Peyer's patch (tissue), 4 donors: ENCODE data around the gene IGFLR1. TPM values are rescaled to one million over a fixed set of nuclear protein-coding genes. Genes with fewer than 3 reads are reported as not detected.

ENCODE experiments used
- DNase-seq, 3 donors: peaks; one replicate each; pipeline ENCODE4 v3.0.0-alpha.2; 2017 to 2019
- H3K27ac ChIP-seq, 4 donors: fragments of 200-600 bp; sonication (generic); one replicate each; pipeline ENCODE4 v1.5.1; 2016 to 2019
- H3K27me3 ChIP-seq, 2 donors: fragments of 200-600 bp; sonication (generic); one replicate each; pipeline ENCODE4 v1.5.1; 2019
- H3K36me3 ChIP-seq, 3 donors: fragments of 200-600 bp; sonication (generic); one replicate each; pipeline ENCODE4 v1.5.1; 2016 to 2019
- H3K4me1 ChIP-seq, 4 donors: fragments of 200-600 bp; sonication (generic); one replicate each; pipeline ENCODE4 v1.5.1; 2016 to 2019
- H3K4me3 ChIP-seq, 4 donors: fragments of 200-600 bp; sonication (generic); 1 replicate in 3 of 4; 2 replicates in 1 of 4; pipeline ENCODE4 v1.5.1; 2016 to 2019; ENCODE audit warnings: mild to moderate bottlenecking in 1 of 4
- H3K9me3 ChIP-seq, 4 donors: fragments of 200-600 bp; sonication (generic); one replicate each; pipeline ENCODE4 v1.5.1; 2016 to 2019; ENCODE audit warnings: mild to moderate bottlenecking in 1 of 4
- POLR2A ChIP-seq, 2 donors: fragments of 450-650 bp; IDR thresholded peaks; one replicate each; pipeline ENCODE4 v1.5.1; 2017; ENCODE audit warnings: antibody characterized with exemption in 2 of 2, mild to moderate bottlenecking in 2 of 2, moderate library complexity in 2 of 2
- total RNA-seq, 4 donors: library from RNA; depleted of rRNA; stranded (reverse); fragments of >200 nt; gene quantifications; one replicate each; pipeline ENCODE4 v1.1.0, GENCODE V29; 2016
- TF ChIP-seq, protein P1 (sequence below), 6 experiments: fragments of 450-650 bp in 4 of 6; fragments of 200-600 bp in 2 of 6; sonication (generic) in 1 of 6; IDR thresholded peaks; one replicate each; pipeline ENCODE4 v1.5.1; 2017 to 2019; ENCODE audit warnings: antibody characterized with exemption in 6 of 6, mild to moderate bottlenecking in 3 of 6, moderate library complexity in 1 of 6

Gene IGFLR1
- total RNA-seq, 4 donors from 2014 or later: 8.3 to 14.2 (median 12.3) TPM

DNA sequence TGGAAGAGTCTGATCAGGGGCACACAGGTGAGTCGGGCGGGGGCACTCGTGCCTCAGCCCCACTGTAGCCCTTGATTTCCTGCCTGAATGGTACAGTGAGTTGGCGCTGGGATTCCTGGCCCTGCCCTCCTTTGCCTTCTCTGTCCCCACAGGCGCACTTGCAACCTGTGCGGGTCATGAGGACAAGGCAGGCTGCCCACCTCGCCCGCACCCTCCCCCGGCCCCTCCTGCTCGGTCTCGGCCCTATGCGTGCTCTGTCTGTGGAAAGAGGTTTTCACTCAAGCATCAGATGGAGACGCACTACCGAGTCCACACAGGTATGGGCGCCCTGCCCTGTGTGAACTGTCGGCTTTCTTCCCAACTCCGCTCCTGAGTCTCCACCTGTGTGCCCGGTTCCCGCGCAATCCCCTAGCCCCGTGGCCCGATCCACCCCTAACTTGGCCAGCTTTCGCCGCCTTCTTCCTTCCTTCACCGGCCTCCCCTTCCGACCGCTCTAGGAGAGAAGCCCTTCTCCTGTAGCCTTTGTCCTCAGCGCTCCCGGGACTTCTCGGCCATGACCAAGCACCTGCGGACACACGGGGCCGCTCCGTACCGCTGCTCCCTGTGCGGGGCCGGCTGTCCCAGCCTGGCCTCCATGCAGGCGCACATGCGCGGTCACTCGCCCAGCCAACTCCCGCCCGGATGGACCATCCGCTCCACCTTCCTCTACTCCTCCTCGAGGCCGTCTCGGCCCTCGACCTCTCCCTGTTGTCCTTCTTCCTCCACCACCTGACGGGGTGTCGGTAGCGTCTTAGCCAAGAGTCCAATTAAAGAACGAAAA is 26.1 kb downstream of the IGFLR1 start:
- no peaks in the 10 kb centered on the region for H3K27me3 ChIP-seq
- DNase-seq: peak in 1 of 3 donors; percentile 43
- no peaks in the 10 kb centered on the region for H3K9me3 ChIP-seq
- H3K4me1 ChIP-seq: peaks cover 0 to 31% (median 13%) of the 10 kb centered on the region in 4 donors
- peak overlapping the region; percentile 76 to 98 (median 90) for H3K4me3 ChIP-seq
- peak overlapping the region; percentile 90 to 96 (median 93) for H3K27ac ChIP-seq
- peaks cover 0 to 16% (median 0%) of the 10 kb centered on the region in 3 donors for H3K36me3 ChIP-seq
- TF ChIP-seq, protein P1, sequence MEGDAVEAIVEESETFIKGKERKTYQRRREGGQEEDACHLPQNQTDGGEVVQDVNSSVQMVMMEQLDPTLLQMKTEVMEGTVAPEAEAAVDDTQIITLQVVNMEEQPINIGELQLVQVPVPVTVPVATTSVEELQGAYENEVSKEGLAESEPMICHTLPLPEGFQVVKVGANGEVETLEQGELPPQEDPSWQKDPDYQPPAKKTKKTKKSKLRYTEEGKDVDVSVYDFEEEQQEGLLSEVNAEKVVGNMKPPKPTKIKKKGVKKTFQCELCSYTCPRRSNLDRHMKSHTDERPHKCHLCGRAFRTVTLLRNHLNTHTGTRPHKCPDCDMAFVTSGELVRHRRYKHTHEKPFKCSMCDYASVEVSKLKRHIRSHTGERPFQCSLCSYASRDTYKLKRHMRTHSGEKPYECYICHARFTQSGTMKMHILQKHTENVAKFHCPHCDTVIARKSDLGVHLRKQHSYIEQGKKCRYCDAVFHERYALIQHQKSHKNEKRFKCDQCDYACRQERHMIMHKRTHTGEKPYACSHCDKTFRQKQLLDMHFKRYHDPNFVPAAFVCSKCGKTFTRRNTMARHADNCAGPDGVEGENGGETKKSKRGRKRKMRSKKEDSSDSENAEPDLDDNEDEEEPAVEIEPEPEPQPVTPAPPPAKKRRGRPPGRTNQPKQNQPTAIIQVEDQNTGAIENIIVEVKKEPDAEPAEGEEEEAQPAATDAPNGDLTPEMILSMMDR (IDR thresholded peaks at IDR 0.05): no peak
- no peak for TF ChIP-seq POLR2A (IDR thresholded peaks at IDR 0.05)

DNA sequence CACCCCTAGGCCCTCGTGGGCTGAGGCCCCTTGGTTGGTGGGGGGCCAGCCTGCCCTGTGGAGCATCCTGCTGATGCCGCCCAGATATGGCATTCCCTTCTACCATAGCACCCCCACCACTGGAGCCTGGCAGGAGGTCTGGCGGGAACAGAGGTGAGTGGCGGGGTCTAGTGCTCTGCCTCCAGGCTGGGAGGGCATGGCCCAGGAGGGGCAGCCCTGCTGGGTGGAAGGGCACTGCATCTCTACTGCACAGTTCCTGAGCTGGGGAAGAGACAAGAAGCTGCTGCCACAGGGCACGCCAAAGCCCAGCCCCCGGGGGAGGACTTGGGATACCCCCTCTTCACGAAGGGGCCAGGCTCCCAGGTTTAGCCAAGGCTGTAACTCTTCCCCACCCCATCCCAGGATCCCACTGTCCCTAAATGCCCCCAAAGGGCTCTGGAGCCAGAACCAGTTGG is 26.9 kb downstream of the IGFLR1 start:
- Histone ChIP-seq H3K4me3 (peak overlapping the region in 3 of 4 donors; percentile 81 to 98 (median 98)), H3K36me3 (peaks cover 0 to 8% (median 0%) of the 10 kb centered on the region in 3 donors), H3K9me3 (no peaks in the 10 kb centered on the region), H3K27me3 (no peaks in the 10 kb centered on the region), H3K4me1 (peaks cover 0 to 31% (median 13%) of the 10 kb centered on the region in 4 donors), H3K27ac (peak overlapping the region; percentile 90 to 96 (median 93))
- no peak for TF ChIP-seq POLR2A (IDR thresholded peaks at IDR 0.05)
- TF ChIP-seq, protein P1 (IDR thresholded peaks at IDR 0.05): no peak
- DNase-seq: no peak

DNA sequence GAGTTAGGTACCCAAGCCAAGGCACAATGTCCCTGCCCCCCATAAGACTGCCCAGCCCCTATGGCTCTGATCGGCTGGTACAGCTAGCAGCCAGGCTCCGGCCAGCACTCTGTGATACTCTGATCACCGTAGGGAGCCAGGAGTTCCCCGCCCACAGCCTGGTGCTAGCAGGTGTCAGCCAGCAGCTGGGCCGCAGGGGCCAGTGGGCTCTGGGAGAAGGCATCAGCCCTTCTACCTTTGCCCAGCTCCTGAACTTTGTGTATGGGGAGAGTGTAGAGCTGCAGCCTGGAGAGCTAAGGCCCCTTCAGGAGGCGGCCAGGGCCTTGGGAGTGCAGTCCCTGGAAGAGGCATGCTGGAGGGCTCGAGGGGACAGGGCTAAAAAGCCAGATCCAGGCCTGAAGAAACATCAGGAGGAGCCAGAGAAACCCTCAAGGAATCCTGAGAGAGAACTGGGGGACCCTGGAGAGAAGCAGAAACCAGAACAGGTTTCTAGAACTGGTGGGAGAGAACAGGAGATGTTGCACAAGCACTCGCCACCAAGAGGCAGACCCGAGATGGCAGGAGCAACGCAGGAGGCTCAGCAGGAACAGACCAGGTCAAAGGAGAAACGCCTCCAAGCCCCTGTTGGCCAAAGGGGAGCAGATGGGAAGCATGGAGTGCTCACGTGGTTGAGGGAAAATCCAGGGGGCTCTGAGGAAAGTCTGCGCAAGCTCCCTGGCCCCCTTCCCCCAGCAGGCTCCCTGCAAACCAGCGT is 27.5 kb downstream of the IGFLR1 start:
- Histone ChIP-seq H3K4me3 (peak overlapping the region in 2 of 4 donors; percentile 12 to 40), H3K27ac (peak overlapping the region in 3 of 4 donors; percentile 69 to 96 (median 93)), H3K9me3 (no peaks in the 10 kb centered on the region), H3K36me3 (peaks cover 0 to 2% (median 0%) of the 10 kb centered on the region in 3 donors), H3K4me1 (peaks cover 0 to 28% (median 13%) of the 10 kb centered on the region in 4 donors), H3K27me3 (no peaks in the 10 kb centered on the region)
- peak in 1 of 3 donors; percentile 48 for DNase-seq
- TF ChIP-seq POLR2A (IDR thresholded peaks at IDR 0.05): no peak
- TF ChIP-seq, protein P1 (IDR thresholded peaks at IDR 0.05): no peak

DNA sequence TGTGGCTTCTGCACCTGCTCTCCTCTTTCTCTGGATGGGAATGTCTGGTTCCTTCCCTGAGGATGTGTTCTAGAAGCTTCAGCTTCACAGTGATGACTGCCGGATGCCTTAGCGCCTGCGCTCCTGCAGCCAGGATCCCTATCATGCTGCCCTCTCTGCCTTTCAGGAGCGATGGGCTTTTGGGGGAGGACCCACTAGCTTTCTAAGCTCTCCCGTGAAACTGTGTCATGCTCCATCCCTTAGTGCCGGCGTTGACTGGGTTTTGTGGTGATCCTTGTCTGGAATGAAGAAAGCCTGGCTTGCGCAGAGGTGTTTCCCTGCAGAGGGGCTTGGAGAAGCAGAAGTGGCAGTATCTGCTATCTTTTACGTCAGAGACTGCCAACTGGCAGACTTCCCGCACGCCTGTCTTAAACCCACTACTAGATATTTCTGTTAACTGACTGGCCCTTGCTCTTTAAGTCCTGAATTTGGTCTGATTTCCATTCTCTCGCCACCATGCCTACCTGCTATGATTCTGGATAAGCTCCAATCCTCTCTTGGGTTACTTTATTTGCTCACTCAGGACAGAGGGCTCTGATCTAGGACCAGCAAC is 28.3 kb downstream of the IGFLR1 start:
- peak in 2 of 3 donors; percentile 50 to 65 for DNase-seq
- H3K4me3 ChIP-seq: peak overlapping the region in 2 of 4 donors; percentile 12 to 40

DNA sequence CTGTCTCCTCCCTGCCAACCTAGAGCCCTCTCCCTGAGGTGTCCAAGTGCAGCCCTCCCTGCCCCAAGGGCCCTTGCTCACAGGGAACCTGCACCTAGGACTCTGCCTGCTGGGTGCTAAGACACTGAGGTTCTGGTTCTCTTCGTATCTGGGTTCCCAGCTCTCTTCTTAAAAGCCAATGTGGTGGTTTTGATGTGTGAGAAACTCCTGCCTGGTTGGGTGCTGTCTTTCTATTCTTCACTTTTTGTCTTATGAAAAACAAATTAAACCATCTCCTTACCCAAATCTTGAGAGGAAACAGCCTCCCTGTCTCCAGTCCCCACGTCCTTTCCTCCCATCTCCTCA is 28.8 kb downstream of the IGFLR1 start:
- TF ChIP-seq POLR2A (IDR thresholded peaks at IDR 0.05): no peak
- TF ChIP-seq, protein P1 (IDR thresholded peaks at IDR 0.05): no peak
- H3K4me3 ChIP-seq: peak overlapping the region in 2 of 4 donors; percentile 12 to 40
- H3K27ac ChIP-seq: peak overlapping the region in 2 of 4 donors; percentile 69 to 93
- H3K27me3 ChIP-seq: no peaks in the 10 kb centered on the region
- H3K4me1 ChIP-seq: peaks cover 0 to 15% (median 9%) of the 10 kb centered on the region in 4 donors
- no peaks in the 10 kb centered on the region for H3K9me3 ChIP-seq
- no peaks in the 10 kb centered on the region for H3K36me3 ChIP-seq
- no peak for DNase-seq

More for the DNA sequence above, 28.3 kb downstream of the IGFLR1 start:
- Histone ChIP-seq H3K4me1 (peaks cover 0 to 20% (median 11%) of the 10 kb centered on the region in 4 donors), H3K9me3 (no peaks in the 10 kb centered on the region), H3K27ac (peak overlapping the region in 2 of 4 donors; percentile 69 to 93), H3K36me3 (no peaks in the 10 kb centered on the region), H3K27me3 (no peaks in the 10 kb centered on the region)
- TF ChIP-seq, protein P1 (IDR thresholded peaks at IDR 0.05): no peak
- TF ChIP-seq POLR2A (IDR thresholded peaks at IDR 0.05): no peak
